ENCODE results near the gene ERCC5.

The ERCC5 gene

GRCh38 chr13:102881819-102882686 is 36.2 kb downstream of the ERCC5 start:
- DNase-seq (ENCODE audit: low read depth, low spot score): no peak

- DNase-seq (ENCODE audit: low read depth, low spot score): no peak
Observed at GRCh38 chr13:102892503-102892902, 46.7 kb downstream of the ERCC5 start.

GRCh38 chr13:102897371-102898138 is 51.7 kb downstream of the ERCC5 start:
- DNase-seq (ENCODE audit: low read depth, low spot score): no peak

GRCh38 chr13:102900193-102900608 is 54.4 kb downstream of the ERCC5 start:
- DNase-seq (ENCODE audit: low read depth, low spot score): no peak

GRCh38 chr13:102901056-102901455 is 55.2 kb downstream of the ERCC5 start:
- no peak for DNase-seq (ENCODE audit: low read depth, low spot score)

GRCh38 chr13:102901615-102902305 is 55.9 kb downstream of the ERCC5 start:
- no peak for DNase-seq (ENCODE audit: low read depth, low spot score)

- DNase-seq (ENCODE audit: low read depth, low spot score): no peak
Observed at GRCh38 chr13:102902789-102903347, 57.0 kb downstream of the ERCC5 start.

GRCh38 chr13:102903659-102904407 is 58.0 kb downstream of the ERCC5 start:
- DNase-seq (ENCODE audit: low read depth, low spot score): no peak

- no peak for DNase-seq (ENCODE audit: low read depth, low spot score)
Observed at GRCh38 chr13:102904408-102904862, 58.6 kb downstream of the ERCC5 start.

- no peak for DNase-seq (ENCODE audit: low read depth, low spot score)
Observed at GRCh38 chr13:102905905-102906771, 60.3 kb downstream of the ERCC5 start.

GRCh38 chr13:102907016-102907756 is 61.4 kb downstream of the ERCC5 start:
- DNase-seq (ENCODE audit: low read depth, low spot score): no peak

GRCh38 chr13:102907886-102908515 is 62.2 kb downstream of the ERCC5 start:
- no peak for DNase-seq (ENCODE audit: low read depth, low spot score)

GRCh38 chr13:102909971-102910370 is 64.1 kb downstream of the ERCC5 start:
- DNase-seq (ENCODE audit: low read depth, low spot score): no peak

- DNase-seq (ENCODE audit: low read depth, low spot score): no peak
Observed at GRCh38 chr13:102911336-102911735, 65.5 kb downstream of the ERCC5 start.

- no peak for DNase-seq (ENCODE audit: low read depth, low spot score)
Observed at GRCh38 chr13:102912599-102912998, 66.8 kb downstream of the ERCC5 start.

GRCh38 chr13:102913914-102914313 is 68.1 kb downstream of the ERCC5 start:
- no peak for DNase-seq (ENCODE audit: low read depth, low spot score)

GRCh38 chr13:102914339-102914930 is 68.6 kb downstream of the ERCC5 start:
- DNase-seq (ENCODE audit: low read depth, low spot score): no peak

- DNase-seq (ENCODE audit: low read depth, low spot score): no peak
Observed at GRCh38 chr13:102915393-102915930, 69.6 kb downstream of the ERCC5 start.

All from activated naive CD8-positive, alpha-beta T cell treated with anti-CD3 and anti-CD28 coated beads, Interleukin-2, amount 50 U/mL, for 16 hours (primary cell).